Smooth muscle cell of the brain vasculature (primary cell): ENCODE measurements around the gene KIF26A.
"Not testable (repeated sequence)": the region's sequence is repeated elsewhere in the genome, so short reads cannot be mapped to it uniquely, and the experiment has no call there.

Source experiments
- DNase-seq: peaks from one replicate; pipeline ENCODE4 v3.0.0-alpha.2; 2012; ENCODE audit warnings: low read depth, low spot score

The KIF26A gene

DNA sequence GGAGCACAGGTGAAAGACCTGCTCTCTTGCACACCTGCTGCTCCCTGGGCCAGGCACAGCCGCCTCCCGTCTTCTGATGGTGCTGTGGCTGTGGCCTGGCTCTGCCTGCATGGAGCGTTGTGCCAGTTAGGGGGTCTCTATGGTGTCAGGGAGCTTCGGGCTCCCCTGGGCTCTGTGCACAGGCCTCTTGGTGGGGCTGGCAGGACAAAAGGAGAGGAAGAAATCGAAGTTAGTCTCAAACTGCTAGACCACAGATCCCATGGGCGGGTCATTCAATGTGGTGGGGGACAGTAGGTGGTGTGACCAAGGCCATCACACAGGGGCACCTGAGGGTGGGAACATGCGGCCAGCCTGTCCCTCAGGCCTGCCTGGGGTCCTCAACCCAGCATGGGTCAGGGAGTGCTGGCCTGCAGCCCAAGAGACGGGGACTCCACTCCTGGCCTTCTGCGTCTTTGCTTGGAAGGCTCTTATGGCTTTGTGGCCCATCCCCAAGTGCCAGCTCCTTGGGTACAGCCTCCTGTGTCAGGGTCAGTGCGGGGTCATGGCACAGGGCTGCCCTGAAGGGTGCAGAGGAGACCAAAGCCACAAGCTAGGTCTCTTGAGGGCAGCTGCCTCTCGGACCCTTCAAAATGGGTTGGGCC lies 84.1 kb downstream of the KIF26A start:
- no peak for DNase-seq

DNA sequence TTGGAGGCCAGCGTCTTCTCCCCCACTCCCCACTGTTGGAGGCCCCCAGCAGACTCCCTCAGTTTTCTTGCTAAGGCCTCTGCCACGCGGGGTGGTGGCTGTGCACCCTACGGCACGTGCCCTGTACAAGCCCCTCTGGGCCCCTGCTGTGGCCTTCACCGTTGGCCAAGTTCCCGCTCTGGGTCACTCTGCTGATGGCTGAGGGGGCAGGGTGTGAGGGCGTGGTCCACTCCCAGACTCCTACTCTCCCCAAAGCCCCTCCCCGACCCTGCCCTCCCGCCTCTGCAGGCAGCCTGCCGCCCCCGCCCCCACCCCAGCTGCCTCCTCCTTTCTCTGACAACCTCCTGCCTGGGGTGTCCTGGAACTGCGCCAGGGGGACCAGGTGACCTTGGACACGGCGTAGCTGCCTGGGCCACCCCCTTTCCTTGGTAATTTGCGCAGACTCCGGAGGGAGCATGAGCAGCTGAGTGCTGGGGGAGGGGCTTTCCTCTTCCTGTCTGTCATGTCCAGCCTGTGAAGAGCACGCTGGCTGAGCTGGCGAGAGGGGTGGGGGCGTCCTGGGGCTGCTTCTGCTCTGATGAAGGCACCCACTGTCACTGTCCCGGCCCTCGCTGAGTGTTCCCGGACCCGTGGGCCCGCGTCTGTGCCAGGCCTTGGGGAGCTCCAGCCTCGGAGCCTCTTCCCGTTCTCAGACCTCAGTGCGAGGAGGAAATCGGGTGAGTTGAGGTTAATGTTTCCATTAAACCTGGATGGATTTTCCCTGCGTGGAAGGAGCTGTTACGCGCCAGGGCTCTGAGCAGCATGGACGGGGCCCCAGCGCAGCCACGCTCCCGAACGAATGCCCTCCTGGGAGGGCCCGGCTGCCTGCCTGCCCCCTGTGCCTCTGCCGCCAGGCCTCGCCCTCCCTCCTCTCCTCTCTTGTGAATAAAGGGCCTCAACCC lies 85.0 kb downstream of the KIF26A start:
- DNase-seq: no peak

GRCh38 chr14:104224131-104224505 lies 85.7 kb downstream of the KIF26A start:
- no peak for DNase-seq

- DNase-seq: no peak
These were observed 86.3 kb downstream of the KIF26A start for GRCh38 chr14:104224506-104225277.

GRCh38 chr14:104225278-104226190 lies 87.1 kb downstream of the KIF26A start:
- DNase-seq: not testable (repeated sequence)

GRCh38 chr14:104226421-104227383 lies 88.3 kb downstream of the KIF26A start:
- no peak for DNase-seq

- no peak for DNase-seq
These were observed 89.4 kb downstream of the KIF26A start for GRCh38 chr14:104227806-104228205.

DNA sequence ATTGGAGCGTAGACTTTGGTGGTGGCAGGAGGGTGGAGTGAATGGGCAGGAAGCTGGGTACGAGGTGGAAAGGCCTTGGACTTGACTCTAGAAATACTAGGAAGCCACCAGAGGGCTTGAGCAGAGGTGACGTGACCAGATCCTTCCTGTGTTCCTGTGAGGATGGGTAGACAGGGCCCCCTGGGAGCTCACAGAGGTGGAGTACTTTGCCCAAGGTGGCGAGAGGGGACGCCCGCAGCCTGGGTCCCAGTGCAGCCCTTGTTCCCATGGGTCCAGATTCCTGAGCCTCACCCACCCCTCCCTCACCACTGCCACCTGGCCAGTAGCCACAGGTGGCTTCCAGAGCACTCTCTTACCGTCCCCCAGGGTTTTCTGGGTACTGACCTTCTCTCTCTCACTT lies 89.8 kb downstream of the KIF26A start:
- DNase-seq: no peak

DNA sequence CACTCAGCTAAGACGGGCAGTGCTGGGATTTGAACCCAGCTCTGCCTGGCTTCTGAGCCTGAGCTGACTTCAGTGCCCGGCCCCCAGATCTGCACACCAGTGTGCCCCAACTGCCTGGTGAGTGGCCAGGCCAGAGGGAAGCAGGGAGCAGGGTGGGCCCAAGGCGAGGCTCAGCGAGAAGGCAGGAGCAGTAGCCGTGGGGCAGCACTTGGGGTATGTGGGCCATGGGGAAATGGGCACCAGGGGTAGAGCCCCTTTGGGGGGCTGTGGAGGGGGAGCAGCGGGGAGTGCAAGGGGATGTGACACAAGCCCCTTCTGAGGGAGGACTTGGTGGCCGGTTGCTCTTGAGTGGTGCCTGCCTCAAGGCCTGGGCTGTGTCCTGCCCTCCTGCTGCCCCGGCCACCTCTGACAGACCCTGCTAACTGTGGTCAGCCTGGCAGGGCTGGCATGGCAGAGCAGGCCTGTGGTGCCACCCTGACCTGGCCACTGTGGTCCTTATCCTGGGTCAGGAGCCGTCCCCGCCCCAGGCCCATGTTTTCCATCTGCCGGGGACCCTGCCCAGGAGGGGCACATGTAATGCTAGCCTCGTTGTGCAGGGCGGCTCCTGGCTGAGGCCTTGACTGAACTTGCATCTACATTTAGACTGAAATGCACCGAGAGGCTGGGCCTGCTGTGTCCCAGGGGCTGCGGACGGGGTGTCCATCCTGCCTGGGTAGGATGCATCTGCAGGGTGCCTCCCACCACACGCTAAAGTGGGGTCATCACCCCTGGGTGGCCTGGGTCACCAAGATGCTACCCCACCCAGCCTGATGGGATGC lies 90.5 kb downstream of the KIF26A start:
- DNase-seq: no peak

- no peak for DNase-seq
These were observed 91.2 kb downstream of the KIF26A start for GRCh38 chr14:104229534-104230055.

- no peak for DNase-seq
These were observed 91.9 kb downstream of the KIF26A start for GRCh38 chr14:104230119-104230815.
